Activated CD8-positive, alpha-beta memory T cell treated with anti-CD3 and anti-CD28 coated beads, Interleukin-2, amount 50 U/mL, for 24 hours (primary cell): ENCODE data around the gene MAP3K4.
"Not testable (repeated sequence)": the region's sequence is repeated elsewhere in the genome, so short reads cannot be mapped to it uniquely, and the experiment has no call there.

Experiments
- DNase-seq: peaks from one replicate; pipeline ENCODE4 v3.0.0-alpha.2; 2020; ENCODE audit errors: extremely low read depth

The MAP3K4 gene

DNA sequence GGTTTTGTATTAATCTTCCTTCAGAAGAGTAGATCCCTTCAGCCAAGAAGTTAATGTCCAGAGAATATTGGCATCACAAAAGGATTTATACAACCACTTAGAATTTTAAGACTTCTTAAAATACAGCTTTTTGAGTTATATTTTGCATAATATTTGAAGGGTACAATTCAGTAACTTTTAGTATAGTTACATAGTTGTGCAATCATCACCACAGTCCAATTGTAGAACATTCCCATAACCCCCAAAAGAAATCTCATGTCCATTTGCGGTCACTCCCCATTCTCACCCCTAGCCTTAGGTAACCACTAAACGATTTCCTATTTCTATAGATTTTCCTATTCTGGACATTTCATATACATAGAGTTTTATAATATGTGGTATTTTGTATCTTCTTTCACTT, 126.4 kb downstream of the MAP3K4 start:
- DNase-seq = no peak

DNA sequence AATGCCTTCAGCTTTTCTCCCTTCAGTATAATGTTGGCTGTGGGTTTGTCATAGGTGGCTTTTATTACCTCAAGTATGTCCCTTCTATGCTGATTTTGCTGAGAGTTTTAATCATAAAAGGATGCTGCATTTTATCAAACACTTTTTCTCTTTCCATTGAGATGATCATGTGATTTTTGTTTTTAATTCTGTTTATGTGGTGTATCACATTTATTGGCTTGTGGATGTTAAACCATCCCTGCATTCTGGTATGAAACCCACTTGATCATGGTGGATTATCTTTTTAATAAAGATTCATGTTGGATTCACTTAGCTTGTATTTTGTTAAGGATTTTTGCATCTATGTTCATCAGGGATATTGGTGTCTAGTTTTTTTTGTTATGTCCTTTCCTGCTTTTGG, 131.8 kb downstream of the MAP3K4 start:
- DNase-seq = not testable (repeated sequence)

DNA sequence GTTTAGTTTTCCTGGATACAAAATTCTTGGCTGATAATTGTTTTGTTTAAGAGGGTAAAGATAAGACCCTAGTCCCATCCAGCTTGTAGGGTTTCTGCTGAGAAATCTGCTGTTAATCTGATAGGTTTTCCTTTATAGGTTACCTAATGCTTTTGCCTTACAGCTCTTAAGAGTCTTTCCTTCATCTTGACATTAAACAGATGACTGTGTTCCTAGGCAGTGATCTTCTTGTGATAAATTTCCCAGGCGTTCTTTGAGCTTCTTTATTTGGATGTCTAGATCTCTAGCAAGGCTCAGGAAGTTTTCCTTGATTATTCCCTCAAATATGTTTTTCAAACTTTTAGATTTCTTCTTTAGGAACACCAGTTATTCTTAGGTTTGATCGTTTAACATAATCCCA, 134.0 kb downstream of the MAP3K4 start:
- DNase-seq = no peak

DNA sequence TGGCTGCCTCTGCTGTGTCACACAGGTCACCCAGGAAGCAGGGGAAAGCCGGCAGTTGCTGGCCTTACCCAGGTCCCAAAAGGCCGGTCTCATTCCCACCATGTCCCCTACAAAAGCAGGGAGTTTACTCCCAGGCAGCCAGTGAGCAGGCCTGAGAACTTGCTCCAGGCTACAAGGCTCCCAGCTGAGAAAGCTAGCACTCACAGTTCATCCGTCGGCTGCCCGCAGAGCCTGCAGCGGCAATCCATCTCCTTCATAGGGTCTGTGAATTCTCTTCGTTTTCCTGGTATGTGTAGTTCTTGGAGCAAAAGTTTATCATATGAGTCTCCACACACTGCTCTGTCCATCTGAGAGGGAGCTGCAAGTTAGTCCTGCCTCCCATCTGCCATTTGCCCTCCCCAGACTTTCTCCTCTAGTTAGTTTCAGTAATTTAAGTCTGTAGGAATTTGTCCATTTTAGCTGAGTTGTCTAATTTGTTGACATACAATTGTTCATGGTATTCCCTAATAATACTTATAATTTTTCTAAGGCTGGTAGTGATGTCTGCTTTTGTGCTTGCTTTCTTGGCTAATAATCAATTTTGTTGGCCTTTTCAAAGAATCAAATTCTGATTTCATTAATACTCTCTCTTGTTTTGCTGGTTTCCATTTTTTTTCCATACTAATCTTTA, 135.6 kb downstream of the MAP3K4 start:
- no peak for DNase-seq

DNA sequence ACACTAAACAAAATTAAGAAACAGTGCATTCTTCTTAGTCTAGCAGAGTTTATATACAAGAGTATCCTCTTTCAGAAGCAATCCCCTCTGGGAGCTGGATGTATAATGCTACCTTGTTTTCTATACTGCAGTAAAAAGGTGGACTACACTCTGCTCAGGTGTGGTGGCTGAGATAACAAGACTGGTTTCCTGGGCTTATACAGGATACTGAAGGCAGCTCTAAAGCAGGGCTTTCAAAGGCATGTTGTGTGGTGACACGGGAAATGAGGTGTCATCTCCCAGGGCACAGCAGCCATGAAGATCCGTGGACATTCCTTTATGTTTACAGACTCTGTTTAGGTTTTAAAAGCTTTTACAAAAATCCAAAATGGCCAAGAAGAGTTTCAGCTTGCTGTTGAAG, 136.7 kb downstream of the MAP3K4 start:
- DNase-seq = no peak

DNA sequence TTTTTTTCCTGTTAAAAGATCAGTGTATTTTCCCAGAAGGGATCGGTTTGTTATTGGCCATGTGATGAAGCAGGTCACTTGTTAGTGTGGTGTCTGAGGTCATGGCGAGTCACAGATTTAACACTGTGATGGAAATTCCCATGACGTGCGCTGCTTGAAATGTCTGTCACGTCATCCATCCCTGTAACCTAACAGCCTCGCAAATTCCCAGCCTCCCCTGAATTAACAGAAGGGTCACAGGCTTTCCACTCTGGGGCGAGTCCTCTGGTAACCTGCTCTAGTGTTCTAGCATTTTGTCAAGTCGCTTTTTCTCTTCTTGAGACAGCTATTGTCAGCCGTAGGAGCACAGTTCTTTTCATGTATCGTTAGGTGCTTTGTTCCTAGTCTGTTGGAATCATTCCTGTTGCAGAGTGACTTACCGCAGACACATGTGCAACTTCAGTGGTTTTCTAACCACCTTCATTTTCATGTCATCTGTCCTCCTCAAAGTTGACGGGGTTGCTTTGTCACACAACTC, 137.2 kb downstream of the MAP3K4 start:
- peak; percentile 10 for DNase-seq

DNA sequence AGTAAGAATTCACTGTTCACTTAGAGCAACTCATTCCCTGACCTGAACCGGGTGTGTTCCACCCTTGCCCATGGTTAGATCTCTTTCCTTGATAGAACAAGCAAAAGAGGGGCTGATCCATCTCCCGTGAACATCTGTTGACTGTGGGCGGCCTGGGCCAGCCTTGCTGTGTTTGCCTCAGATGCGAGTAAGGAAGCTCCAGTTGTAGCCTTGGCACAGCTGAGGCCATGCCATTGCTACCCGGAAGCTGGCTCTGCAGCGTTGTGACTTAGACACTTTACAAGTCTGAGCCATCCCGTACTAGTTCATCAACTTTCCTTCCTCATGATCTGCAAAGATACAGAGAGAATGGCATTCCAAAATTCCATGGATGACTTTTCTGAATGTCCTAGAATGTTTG, 139.0 kb downstream of the MAP3K4 start:
- DNase-seq = no peak

DNA sequence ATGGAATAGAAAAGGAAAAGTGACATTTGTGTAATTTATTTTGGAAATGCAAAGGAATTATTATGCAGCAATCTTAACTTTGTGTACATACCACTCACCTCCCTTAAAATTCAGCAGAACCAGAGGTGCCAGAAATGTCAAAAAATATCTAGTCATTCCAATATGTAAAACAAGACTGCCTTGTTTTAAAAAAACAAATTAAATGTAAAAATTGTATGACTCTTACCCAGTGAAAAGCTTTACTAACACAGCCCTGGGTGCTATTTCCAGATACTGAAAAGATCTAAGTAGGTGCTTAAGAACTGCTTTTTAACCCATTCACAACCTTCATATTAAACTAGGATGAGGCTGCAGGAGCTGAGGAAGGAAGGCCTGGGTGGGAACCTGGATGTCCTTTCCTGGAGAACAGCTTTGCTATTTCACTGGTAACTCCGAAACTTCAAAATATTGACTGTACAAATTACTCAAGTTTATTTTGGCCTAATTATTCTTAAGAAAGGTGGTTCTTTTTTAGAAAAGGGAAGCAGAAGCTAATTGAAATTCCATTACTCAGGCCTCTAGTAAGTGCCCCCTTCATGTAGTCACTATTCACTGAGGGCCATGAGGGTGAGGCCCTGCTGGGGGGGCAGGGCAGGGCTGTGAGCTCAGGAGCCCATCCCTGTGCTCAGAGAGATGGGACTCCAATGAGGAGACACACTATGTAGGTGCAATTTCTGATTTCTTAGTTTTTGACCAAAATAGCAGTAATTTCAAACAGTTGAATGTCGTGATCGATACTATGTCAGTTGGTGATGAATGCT, 139.6 kb downstream of the MAP3K4 start:
- DNase-seq = no peak

DNA sequence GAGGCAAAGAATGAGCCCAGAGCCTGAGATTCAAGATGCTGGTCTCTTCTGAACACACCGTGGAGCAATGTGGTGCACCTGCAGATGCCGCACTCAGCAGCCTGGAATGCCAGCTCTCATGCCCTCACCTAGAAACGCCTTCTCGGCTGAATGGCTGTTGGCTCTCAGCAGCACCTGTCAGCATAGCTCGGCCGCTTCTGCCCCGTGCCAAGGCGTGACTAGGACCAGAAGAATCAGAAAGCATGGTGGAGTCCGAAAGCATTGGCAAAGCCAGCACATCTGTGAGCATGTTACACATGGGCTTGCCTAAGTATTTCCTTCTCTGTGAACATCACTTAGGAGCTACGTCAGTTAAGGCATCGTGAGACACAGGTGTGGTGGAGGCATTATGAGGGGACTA, 140.8 kb downstream of the MAP3K4 start:
- DNase-seq = no peak

DNA sequence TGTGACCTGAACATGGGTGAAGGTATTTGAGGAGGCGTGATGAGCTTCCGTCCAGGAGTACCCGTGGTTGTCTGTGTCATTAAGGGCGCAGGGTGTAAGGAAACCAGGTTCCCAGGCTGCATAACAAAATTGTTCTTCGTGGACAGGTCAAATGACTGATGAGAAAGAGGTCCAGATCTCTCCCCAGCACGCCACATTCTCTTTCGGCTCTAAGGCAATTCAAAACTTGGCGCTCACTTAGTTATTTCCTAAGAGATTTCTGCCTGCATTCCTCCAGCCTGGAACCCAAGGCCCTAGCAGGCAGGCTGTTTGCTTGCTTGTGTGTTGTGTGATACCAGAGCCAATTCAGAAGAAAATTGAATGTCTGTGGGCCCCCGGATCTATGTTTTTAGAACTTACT, 142.4 kb downstream of the MAP3K4 start:
- DNase-seq = no peak

DNA sequence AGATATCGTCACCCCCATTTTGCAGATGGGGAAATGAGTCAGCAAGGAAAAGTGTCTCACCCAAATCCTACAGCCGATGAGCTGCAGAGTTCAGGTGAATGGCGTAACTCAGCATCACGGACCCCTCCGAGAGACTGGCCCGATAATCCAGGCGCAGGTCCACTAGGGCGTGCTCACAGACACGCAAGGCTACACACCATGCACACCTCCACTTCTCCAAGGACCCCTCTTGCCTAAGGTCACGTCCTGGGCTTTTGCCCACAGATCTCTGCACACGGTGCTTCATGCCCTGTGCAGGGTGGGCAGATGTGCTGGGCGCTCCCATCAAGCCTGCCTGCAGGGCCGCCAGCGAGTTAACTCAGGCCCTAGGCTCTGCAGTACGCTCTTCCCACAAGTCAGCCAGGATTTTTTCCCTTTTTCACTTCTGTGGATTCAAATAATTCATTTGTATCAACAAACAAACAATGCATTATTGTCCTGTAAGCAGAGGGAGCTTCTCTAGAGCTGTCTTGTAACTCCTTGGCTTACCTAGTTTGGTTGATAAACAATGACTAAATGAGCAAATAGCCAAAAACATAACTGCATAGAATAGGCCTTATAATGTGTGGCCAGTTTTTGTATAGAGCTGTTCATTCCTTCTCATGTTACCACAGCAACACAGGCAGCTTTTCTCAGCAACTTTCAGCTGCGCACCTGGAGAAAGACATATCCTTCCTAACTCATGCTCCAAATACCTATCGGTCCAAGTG, 143.2 kb downstream of the MAP3K4 start:
- no peak for DNase-seq

DNA sequence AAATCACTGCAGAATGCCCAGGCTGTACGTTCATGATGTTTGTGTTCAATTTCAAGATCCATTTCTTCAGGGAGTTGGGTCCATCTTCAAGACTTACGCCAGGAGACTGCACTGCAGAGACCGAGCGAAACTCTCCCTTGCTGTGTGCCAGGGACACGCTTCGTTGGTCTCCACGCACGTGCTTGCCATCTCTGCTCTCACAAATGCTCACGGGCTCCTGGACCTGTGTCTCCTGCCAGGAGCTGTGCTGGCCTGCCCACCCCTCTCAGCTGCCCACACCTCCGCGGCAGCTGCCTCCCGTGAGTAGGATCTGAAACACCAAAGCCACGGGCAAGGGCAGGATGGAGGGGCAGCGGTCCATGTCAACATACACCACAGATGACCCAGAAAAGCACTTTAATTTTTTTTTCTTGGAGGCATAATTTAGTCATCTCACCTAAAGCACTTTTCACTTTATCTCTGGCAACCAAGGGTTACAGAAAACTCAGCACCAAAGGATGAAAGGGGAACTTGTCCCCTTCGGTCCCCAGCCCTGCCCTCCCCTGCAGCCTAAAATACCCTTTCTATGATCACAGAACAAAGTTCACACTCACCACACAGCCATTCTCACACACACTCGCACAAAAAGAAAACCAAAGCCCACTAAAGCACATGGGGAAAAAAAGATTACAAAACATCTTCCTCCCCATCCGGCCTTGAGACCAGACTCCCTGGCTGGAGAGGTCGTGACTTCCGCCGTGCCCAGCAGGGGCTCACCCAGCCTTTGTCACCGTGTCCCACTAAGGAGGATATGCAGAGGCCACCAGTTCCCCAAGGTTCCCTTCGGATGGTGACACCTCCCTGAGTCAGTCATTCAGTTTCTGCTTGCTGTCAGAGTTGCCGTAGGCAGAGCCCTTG, 144.4 kb downstream of the MAP3K4 start:
- no peak for DNase-seq

DNA sequence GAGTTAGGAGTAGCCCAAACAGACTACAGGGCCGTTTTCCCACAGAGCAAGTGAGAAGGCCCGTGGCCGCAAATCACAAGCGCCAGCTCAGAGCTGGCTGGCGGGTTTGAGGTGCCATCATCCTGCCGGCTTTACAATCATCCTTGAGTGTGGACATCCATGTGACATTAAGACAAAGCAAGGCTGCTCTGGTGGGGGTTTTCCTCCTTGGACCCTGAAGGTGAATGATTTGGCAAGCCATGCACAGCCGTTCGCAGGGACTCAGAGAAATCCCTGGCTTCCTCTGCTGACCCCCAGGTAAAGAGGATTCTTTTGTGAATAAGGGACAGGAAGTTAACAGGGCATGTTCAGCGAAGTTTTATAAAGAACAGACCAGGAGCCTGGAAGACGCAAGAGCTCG, 145.1 kb downstream of the MAP3K4 start:
- no peak for DNase-seq

DNA sequence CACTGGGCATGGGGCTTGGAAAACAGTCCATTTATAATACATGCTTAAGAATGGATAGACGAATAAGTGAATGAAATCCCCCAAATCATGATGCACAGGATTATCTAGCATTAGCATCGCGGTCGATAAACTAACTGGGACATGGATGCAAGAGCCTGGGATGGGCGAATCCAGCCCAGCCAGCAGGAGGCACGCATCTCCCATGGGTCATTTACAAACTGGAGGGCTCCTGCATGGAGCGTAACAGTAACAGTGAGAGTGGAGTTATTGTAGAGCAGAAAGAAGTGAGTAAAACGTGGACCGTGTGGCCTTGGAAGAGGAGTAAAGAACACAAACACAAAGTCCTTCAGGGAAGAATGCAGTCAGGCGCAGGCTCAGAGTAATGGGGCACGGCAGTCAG, 145.8 kb downstream of the MAP3K4 start:
- DNase-seq = no peak

DNA sequence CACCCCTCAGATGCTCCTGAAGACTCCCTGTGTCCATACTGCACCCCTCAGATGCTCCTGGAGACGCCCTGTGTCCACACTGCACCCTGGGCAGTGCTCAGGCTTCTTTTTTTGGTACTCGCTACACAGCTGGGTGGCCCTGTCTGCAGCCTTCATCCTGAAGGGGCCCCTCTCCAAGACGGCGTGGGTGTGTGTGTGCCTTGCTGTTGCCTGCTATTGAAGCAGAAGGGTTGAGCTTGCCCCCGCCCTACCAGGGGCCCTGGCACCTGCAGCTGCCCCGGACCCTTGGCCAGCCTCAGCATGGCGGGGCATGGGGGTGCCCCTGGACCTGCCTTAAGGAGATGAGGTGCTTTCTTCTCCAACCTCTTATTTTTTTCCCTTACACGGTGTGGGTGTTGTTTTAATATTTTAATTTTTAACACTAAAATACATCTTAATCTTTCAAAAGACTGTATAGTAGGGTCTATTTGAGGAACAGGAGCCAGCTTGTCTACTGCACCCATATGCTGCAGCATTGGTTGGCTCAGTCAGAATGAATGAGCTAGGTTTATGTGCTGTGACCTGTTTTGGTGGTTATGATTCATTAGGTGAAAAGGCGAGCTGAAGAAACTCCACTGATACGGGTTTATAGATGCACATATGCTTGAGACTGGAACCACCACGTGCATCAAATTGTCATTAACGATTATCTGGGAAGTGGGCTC, 146.4 kb downstream of the MAP3K4 start:
- no peak for DNase-seq

DNA sequence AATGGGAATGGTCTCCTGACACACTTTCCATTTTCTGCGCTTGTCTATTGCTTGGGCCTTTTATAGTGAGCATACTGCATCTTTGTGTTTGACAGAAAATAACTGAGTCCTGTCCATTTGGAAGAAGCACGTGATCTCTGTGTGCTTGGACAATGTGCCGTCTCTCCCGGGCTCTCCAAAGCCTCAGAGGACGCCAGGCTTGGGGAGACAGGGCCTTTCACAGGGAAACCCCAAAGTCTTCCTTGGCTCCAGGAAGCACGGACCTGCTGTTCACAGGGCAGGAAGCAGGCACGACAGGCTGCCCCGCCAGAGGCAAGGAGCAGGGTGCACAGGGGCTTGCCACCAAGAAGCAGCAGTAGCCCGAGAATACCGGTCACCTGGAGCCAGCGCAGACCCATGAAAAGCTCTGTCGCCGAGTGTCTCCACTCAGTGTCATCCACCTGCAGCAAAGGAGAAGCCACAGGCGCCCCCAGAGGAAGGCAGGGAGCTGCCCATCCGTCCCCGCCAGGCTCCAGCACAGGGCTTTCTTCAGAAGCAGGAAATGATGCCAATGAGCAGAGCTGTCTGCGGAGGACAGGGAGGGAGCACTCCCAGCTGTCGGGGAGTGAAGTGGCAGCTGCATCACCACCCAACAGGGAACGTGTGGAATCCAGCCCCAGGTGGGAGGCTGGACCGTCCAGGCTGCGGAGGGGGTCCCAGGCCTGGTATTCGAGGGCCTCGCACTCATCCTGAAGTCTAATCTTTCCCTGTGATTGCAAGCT, 147.2 kb downstream of the MAP3K4 start:
- no peak for DNase-seq

DNA sequence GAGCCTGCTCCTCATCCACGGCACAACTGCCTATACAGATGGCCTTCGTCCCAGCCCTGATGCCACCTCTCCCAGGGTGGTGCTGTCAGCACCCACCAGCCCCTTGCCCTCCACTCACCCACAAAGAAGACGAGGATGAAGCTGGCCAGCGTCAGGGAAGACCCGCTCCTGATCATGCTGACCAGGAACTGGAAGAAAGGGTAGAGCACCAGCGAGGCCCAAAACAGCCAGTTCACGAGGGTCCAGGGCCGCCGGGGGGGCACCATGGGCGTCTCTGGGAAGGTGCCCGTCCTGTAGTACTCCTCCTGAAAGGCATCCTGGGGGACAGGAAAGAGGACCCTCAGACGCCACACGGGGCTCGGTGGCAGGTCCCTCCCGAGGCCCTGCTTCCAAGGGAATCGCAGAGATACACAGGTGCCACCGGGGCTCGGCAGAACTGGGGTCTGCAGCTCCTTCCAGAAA, 147.8 kb downstream of the MAP3K4 start:
- no peak for DNase-seq

DNA sequence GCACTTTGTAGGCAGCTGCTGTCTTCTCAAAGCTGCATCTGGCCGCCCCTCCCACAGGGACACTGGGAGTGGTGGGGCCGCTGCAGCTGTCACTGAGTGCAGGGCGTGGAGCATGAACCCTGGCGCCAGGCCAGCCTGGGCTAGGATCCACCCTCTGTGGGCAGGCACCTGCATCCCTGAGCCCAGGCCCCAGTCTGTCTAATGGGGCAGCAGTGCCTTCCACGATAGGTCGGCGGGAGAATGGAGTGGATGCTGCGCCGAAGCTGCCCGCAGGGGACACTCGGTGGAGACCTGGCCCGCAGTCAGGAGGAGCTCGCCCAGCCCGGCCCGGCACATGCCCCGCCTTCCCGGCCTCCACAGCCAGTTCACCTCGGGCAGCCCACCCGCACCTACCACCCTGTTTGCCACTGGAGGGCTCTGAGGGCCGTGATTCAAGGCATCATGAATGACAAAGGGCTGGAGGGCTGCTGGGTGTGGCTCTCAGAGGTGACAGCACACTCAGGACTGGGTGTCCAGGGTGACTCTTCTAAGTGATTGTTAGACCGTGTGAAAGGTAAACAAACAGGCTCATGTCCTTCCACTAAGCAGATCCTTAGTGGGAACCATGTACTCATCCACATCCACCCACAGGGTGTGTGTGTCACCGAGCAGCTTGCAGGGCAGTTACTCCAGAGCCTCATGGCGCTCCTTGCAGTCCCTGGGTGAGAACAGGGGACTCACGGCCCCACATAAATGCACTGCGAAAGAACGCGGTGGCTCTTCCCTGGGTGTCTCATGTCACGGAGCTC, 148.4 kb downstream of the MAP3K4 start:
- no peak for DNase-seq

DNA sequence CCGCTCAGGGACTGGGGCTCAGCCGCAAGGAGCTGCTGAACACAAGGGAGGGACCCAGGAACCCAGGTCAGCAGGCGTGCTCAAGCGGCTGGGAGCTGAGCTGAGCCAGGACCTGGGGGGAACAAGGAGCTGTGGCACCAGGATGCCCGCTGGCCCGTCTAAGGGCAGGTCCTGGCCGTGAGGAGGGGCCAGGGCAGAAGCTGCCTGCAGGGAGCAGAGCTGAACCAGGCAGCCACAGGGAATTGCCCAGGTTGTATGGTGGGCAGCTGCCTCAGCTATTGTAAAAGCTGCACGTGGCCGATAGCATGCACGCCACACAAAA, 148.9 kb downstream of the MAP3K4 start:
- DNase-seq = no peak
